ENCODE data around the gene NKX2-8.
"Not testable (repeated sequence)": the region's sequence is repeated elsewhere in the genome, so short reads cannot be mapped to it uniquely, and the experiment has no call there.

Gene NKX2-8

DNA sequence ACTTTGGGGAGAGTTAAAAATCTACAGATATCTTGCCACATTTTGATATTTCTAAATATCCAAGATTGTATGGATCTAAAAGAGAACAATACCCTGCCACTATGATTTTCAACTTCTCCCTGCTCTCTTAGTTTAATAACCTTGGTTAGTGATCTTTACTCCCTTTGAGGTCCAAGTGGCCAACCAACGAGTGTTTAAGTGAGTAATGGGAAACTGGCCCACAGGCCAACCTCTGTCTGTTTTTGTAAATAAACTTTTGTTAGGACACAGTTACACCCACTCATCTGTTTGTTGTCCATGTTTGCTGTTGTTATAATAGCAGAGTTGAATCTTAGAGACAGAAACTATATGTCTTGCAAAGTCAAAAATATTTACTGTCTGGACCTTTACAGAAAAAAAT lies 31.5 kb downstream of the NKX2-8 start:
- H3K9me3 ChIP-seq (ENCODE audit: control insufficient read depth, insufficient read depth, low read length): no peaks in the 10 kb centered on the region
- H3K36me3 ChIP-seq (ENCODE audit: insufficient read depth, low read length): no peaks in the 10 kb centered on the region
- peaks cover 4% of the 10 kb centered on the region; the same call in 1 of the 2 replicates for H3K4me1 ChIP-seq (ENCODE audit: insufficient read depth, low read length)
- no peak overlapping the region for H3K9ac ChIP-seq (ENCODE audit: low read depth, low read length)

DNA sequence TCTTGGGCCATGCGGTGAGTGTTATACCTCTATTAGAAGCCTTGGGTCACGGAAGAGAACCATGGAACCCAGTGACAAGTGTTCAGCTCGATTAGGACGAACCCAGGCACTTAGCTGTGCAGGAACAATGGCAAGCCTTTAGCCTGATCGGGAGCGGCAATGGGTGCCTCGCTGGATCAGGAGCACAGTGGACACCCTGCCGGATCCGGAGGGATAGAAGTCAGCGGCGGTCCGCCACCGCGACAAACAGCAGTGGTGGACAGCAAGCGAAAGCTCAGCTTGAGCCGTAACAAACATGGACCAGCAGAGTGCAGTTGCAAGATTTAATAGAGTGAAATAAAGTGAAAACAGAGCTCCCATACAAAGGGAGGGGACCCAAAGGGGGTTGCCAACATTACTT lies 38.1 kb downstream of the NKX2-8 start:
- H3K4me1 ChIP-seq (ENCODE audit: insufficient read depth, low read length); H3K36me3 ChIP-seq (ENCODE audit: insufficient read depth, low read length); H3K9ac ChIP-seq (ENCODE audit: low read depth, low read length); H3K9me3 ChIP-seq (ENCODE audit: control insufficient read depth, insufficient read depth, low read length): not testable (repeated sequence)

DNA sequence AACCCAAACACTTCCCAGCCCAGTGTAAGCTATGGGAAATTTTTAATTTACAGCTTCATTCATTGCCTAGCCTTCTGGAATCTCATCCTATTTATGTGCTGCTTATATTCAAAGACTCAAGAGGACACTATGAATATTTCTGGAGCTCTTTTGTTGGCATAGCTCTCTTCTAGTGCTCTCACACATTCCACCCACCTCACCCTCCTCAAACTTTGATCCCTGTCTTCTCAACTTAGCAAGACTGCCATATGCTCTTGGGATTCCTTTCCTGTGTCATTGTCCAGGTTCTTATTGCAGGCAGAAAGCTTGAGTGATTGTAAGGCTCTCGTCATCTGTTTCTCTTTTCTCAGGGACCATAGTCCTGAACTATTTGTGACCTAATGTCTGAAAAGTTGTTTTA lies 44.4 kb downstream of the NKX2-8 start:
- Histone ChIP-seq H3K4me1 (ENCODE audit: insufficient read depth, low read length) (no peaks in the 10 kb centered on the region), H3K9me3 (ENCODE audit: control insufficient read depth, insufficient read depth, low read length) (no peaks in the 10 kb centered on the region), H3K9ac (ENCODE audit: low read depth, low read length) (no peak overlapping the region), H3K36me3 (ENCODE audit: insufficient read depth, low read length) (no peaks in the 10 kb centered on the region)
